GM12875 (cell line): ENCODE data around the gene ARMH2.

ENCODE experiments used
- H3K4me3 ChIP-seq: one replicate; pipeline ENCODE4 v1.5.1; 2011; ENCODE audit warnings: low read depth, low read length, control low read depth
- CTCF ChIP-seq: IDR thresholded peaks from 2 replicates; pipeline ENCODE4 v1.5.1; 2011; ENCODE audit warnings: low read depth, mild to moderate bottlenecking, control low read depth, inconsistent platforms, low read length, moderate library complexity, borderline replicate concordance; ENCODE audit not compliant: insufficient read depth

Gene ARMH2

GRCh38 chr6:24749297-24749696, 49.4 kb downstream of the ARMH2 start:
- TF ChIP-seq CTCF, result no peak
- H3K4me3 ChIP-seq, result no peak overlapping the region
